Measurements from ENCODE around the gene ZNF407.
A peak's percentile ranks its signal among the peaks of the same experiment; 100 is the strongest.

ZNF407 gene

GRCh38 chr18:74718312-74718711 is 120.6 kb downstream of the ZNF407 start:
- Mint-ChIP-seq H3K27ac (no peak overlapping the region), H3K9me3 (peaks cover 2% of the 10 kb centered on the region), H3K4me1 (peaks cover 13% of the 10 kb centered on the region), H3K4me3 (no peak overlapping the region), H3K36me3 (peaks cover 23% of the 10 kb centered on the region), H3K27me3 (no peaks in the 10 kb centered on the region)
- ATAC-seq (ENCODE audit: low read depth) (no peak), DNase-seq (ENCODE audit: low spot score in 2 of 2) (no peak)

- H3K27me3 Mint-ChIP-seq = no peaks in the 10 kb centered on the region
Measured at GRCh38 chr18:74722237-74722636, 124.6 kb downstream of the ZNF407 start.

GRCh38 chr18:74724186-74724585 is 126.5 kb downstream of the ZNF407 start:
- no peak overlapping the region for H3K27ac Mint-ChIP-seq
- no peaks in the 10 kb centered on the region for H3K27me3 Mint-ChIP-seq
- no peak overlapping the region for H3K4me3 Mint-ChIP-seq
- peaks cover 1% of the 10 kb centered on the region for H3K9me3 Mint-ChIP-seq
- H3K36me3 Mint-ChIP-seq = peaks cover 34% of the 10 kb centered on the region
- no peak for DNase-seq (ENCODE audit: low spot score in 2 of 2)
- peaks cover 18% of the 10 kb centered on the region for H3K4me1 Mint-ChIP-seq
- ATAC-seq (ENCODE audit: low read depth) = no peak

More at GRCh38 chr18:74722237-74722636, 124.6 kb downstream of the ZNF407 start:
- H3K27ac Mint-ChIP-seq = no peak overlapping the region
- DNase-seq (ENCODE audit: low spot score in 2 of 2) (no peak), ATAC-seq (ENCODE audit: low read depth) (no peak)
- H3K9me3 Mint-ChIP-seq = peaks cover 2% of the 10 kb centered on the region
- H3K36me3 Mint-ChIP-seq = peaks cover 20% of the 10 kb centered on the region
- H3K4me3 Mint-ChIP-seq = no peak overlapping the region
- H3K4me1 Mint-ChIP-seq = peaks cover 18% of the 10 kb centered on the region

- no peak for ATAC-seq (ENCODE audit: low read depth)
- Mint-ChIP-seq H3K4me1 (peaks cover 12% of the 10 kb centered on the region), H3K27ac (no peak overlapping the region), H3K4me3 (no peak overlapping the region), H3K27me3 (no peaks in the 10 kb centered on the region), H3K9me3 (no peaks in the 10 kb centered on the region), H3K36me3 (peaks cover 28% of the 10 kb centered on the region)
- DNase-seq (ENCODE audit: low spot score in 2 of 2) = no peak
Measured at GRCh38 chr18:74725690-74726089, 128.0 kb downstream of the ZNF407 start.

GRCh38 chr18:74728586-74728985 is 130.9 kb downstream of the ZNF407 start:
- Mint-ChIP-seq H3K4me1 (peaks cover 2% of the 10 kb centered on the region), H3K27me3 (no peaks in the 10 kb centered on the region), H3K36me3 (peaks cover 24% of the 10 kb centered on the region), H3K9me3 (no peaks in the 10 kb centered on the region), H3K4me3 (no peak overlapping the region), H3K27ac (no peak overlapping the region)
- ATAC-seq (ENCODE audit: low read depth) (no peak), DNase-seq (ENCODE audit: low spot score in 2 of 2) (no peak)

GRCh38 chr18:74731097-74731496 is 133.4 kb downstream of the ZNF407 start:
- Mint-ChIP-seq H3K36me3 (peaks cover 28% of the 10 kb centered on the region), H3K4me3 (no peak overlapping the region), H3K27me3 (no peaks in the 10 kb centered on the region), H3K9me3 (no peaks in the 10 kb centered on the region), H3K27ac (no peak overlapping the region), H3K4me1 (peaks cover 2% of the 10 kb centered on the region)
- ATAC-seq (ENCODE audit: low read depth) (no peak), DNase-seq (ENCODE audit: low spot score in 2 of 2) (no peak)

GRCh38 chr18:74732380-74732779 is 134.7 kb downstream of the ZNF407 start:
- ATAC-seq (ENCODE audit: low read depth) = no peak
- Mint-ChIP-seq H3K4me3 (no peak overlapping the region), H3K27ac (no peak overlapping the region), H3K4me1 (peaks cover 2% of the 10 kb centered on the region), H3K27me3 (no peaks in the 10 kb centered on the region), H3K36me3 (peaks cover 23% of the 10 kb centered on the region), H3K9me3 (no peaks in the 10 kb centered on the region)
- DNase-seq (ENCODE audit: low spot score in 2 of 2) = no peak

GRCh38 chr18:74733598-74733997 is 135.9 kb downstream of the ZNF407 start:
- Mint-ChIP-seq H3K4me1 (peaks cover 2% of the 10 kb centered on the region), H3K27ac (no peak overlapping the region), H3K27me3 (no peaks in the 10 kb centered on the region), H3K9me3 (no peaks in the 10 kb centered on the region), H3K36me3 (peaks cover 14% of the 10 kb centered on the region), H3K4me3 (no peak overlapping the region)
- no peak for ATAC-seq (ENCODE audit: low read depth)
- no peak for DNase-seq (ENCODE audit: low spot score in 2 of 2)

GRCh38 chr18:74734013-74734444 is 136.4 kb downstream of the ZNF407 start:
- Mint-ChIP-seq H3K4me1 (peaks cover 2% of the 10 kb centered on the region), H3K36me3 (peaks cover 12% of the 10 kb centered on the region), H3K4me3 (no peak overlapping the region), H3K27ac (no peak overlapping the region), H3K27me3 (no peaks in the 10 kb centered on the region), H3K9me3 (no peaks in the 10 kb centered on the region)
- DNase-seq (ENCODE audit: low spot score in 2 of 2) (no peak), ATAC-seq (ENCODE audit: low read depth) (no peak)

GRCh38 chr18:74739926-74740325 is 142.3 kb downstream of the ZNF407 start:
- H3K4me3 Mint-ChIP-seq = no peak overlapping the region
- no peaks in the 10 kb centered on the region for H3K9me3 Mint-ChIP-seq
- peaks cover 7% of the 10 kb centered on the region for H3K36me3 Mint-ChIP-seq
- H3K4me1 Mint-ChIP-seq = peaks cover 5% of the 10 kb centered on the region
- no peaks in the 10 kb centered on the region for H3K27me3 Mint-ChIP-seq
- DNase-seq (ENCODE audit: low spot score in 2 of 2) (no peak), ATAC-seq (ENCODE audit: low read depth) (no peak)
- H3K27ac Mint-ChIP-seq = no peak overlapping the region

GRCh38 chr18:74742573-74743243 is 145.0 kb downstream of the ZNF407 start:
- Mint-ChIP-seq H3K36me3 (peaks cover 7% of the 10 kb centered on the region), H3K4me3 (no peak overlapping the region), H3K27ac (peak overlapping the region; percentile 36), H3K27me3 (no peaks in the 10 kb centered on the region), H3K4me1 (peaks cover 5% of the 10 kb centered on the region), H3K9me3 (no peaks in the 10 kb centered on the region)
- DNase-seq (ENCODE audit: low spot score in 2 of 2) (no peak), ATAC-seq (ENCODE audit: low read depth) (no peak)

- peaks cover 8% of the 10 kb centered on the region for H3K4me1 Mint-ChIP-seq
- no peaks in the 10 kb centered on the region for H3K9me3 Mint-ChIP-seq
- ATAC-seq (ENCODE audit: low read depth) (no peak), DNase-seq (ENCODE audit: low spot score in 2 of 2) (no peak)
- H3K27me3 Mint-ChIP-seq = no peaks in the 10 kb centered on the region
- no peak overlapping the region for H3K4me3 Mint-ChIP-seq
- H3K36me3 Mint-ChIP-seq = peaks cover 2% of the 10 kb centered on the region
- no peak overlapping the region for H3K27ac Mint-ChIP-seq
Measured at GRCh38 chr18:74745633-74746403, 148.1 kb downstream of the ZNF407 start.

- H3K27me3 Mint-ChIP-seq = no peaks in the 10 kb centered on the region
- H3K36me3 Mint-ChIP-seq = peaks cover 6% of the 10 kb centered on the region
- H3K9me3 Mint-ChIP-seq = no peaks in the 10 kb centered on the region
- no peak overlapping the region for H3K4me3 Mint-ChIP-seq
- H3K27ac Mint-ChIP-seq = no peak overlapping the region
- H3K4me1 Mint-ChIP-seq = peaks cover 3% of the 10 kb centered on the region
- ATAC-seq (ENCODE audit: low read depth) (no peak), DNase-seq (ENCODE audit: low spot score in 2 of 2) (no peak)
Measured at GRCh38 chr18:74748809-74749208, 151.1 kb downstream of the ZNF407 start.

- no peak overlapping the region for H3K27ac Mint-ChIP-seq
- ATAC-seq (ENCODE audit: low read depth) = no peak
- H3K4me3 Mint-ChIP-seq = no peak overlapping the region
- H3K36me3 Mint-ChIP-seq = peaks cover 39% of the 10 kb centered on the region
- peaks cover 14% of the 10 kb centered on the region for H3K9me3 Mint-ChIP-seq
- no peaks in the 10 kb centered on the region for H3K27me3 Mint-ChIP-seq
- H3K4me1 Mint-ChIP-seq = peaks cover 16% of the 10 kb centered on the region
- no peak for DNase-seq (ENCODE audit: low spot score in 2 of 2)
Measured at GRCh38 chr18:74758995-74759394, 161.3 kb downstream of the ZNF407 start.

Measured in memory B cell (primary cell).